HG02885 (cell line): ENCODE data around the gene TKTL1.

Experiments used
- ATAC-seq: cut with Tn5 transposase; IDR thresholded peaks from one replicate; pipeline ENCODE4 v1.9.1; 2021; ENCODE audit warnings: mild to moderate bottlenecking; ENCODE audit not compliant: unreplicated experiment, poor library complexity

Gene TKTL1

GRCh38 chrX:154309041-154309775 lies 13.6 kb downstream of the TKTL1 start:
- no peak for ATAC-seq

- ATAC-seq: no peak
These were observed 15.3 kb downstream of the TKTL1 start for GRCh38 chrX:154310616-154311536.

- no peak for ATAC-seq
These were observed 16.5 kb downstream of the TKTL1 start for GRCh38 chrX:154312116-154312515.

- ATAC-seq: no peak
These were observed 17.6 kb downstream of the TKTL1 start for GRCh38 chrX:154313147-154313546.

- ATAC-seq: no peak
These were observed 19.8 kb downstream of the TKTL1 start for GRCh38 chrX:154315416-154315815.

- ATAC-seq: no peak
These were observed 21.9 kb downstream of the TKTL1 start for GRCh38 chrX:154317391-154317995.

- no peak for ATAC-seq
These were observed 24.8 kb downstream of the TKTL1 start for GRCh38 chrX:154320406-154320805.

- no peak for ATAC-seq
These were observed 25.6 kb downstream of the TKTL1 start for GRCh38 chrX:154321152-154321551.

GRCh38 chrX:154321594-154321993 lies 26.0 kb downstream of the TKTL1 start:
- no peak for ATAC-seq

- ATAC-seq: no peak
These were observed 27.3 kb downstream of the TKTL1 start for GRCh38 chrX:154322890-154323289.

- ATAC-seq: no peak
These were observed 27.9 kb downstream of the TKTL1 start for GRCh38 chrX:154323537-154323936.

- ATAC-seq: no peak
These were observed 29.9 kb downstream of the TKTL1 start for GRCh38 chrX:154325541-154325940.

- ATAC-seq: no peak
These were observed 31.6 kb downstream of the TKTL1 start for GRCh38 chrX:154327038-154327820.

- ATAC-seq: no peak
These were observed 33.1 kb downstream of the TKTL1 start for GRCh38 chrX:154328646-154329045.

- ATAC-seq: no peak
These were observed 33.7 kb downstream of the TKTL1 start for GRCh38 chrX:154329294-154329693.

- no peak for ATAC-seq
These were observed 37.0 kb downstream of the TKTL1 start for GRCh38 chrX:154332561-154332960.

GRCh38 chrX:154333116-154333515 lies 37.5 kb downstream of the TKTL1 start:
- ATAC-seq: no peak

GRCh38 chrX:154333837-154334271 lies 38.3 kb downstream of the TKTL1 start:
- peak; percentile 56 for ATAC-seq

GRCh38 chrX:154334496-154334895 lies 38.9 kb downstream of the TKTL1 start:
- ATAC-seq: no peak
